Neural crest cell (in vitro differentiated cells): Measurements from ENCODE around the gene BRD8. TPM values are rescaled to one million over a fixed set of nuclear protein-coding genes. Genes with fewer than 3 reads are reported as not detected.

Experiments used
- DNase-seq: peaks from one replicate; pipeline ENCODE4 v3.0.0; 2021; ENCODE audit warnings: low read depth, mixed read lengths, low spot score
- H3K27ac Mint-ChIP-seq: one replicate; pipeline ENCODE4 v1.8.0; 2021; ENCODE audit warnings: mild to moderate bottlenecking, mixed read lengths; ENCODE audit not compliant: unreplicated experiment
- H3K27me3 Mint-ChIP-seq: 2 replicates; pipeline ENCODE4 v1.8.0; 2021; ENCODE audit warnings: low read depth, mild to moderate bottlenecking, mixed read lengths
- H3K36me3 Mint-ChIP-seq: 2 replicates; pipeline ENCODE4 v1.8.0; 2021; ENCODE audit warnings: low read depth, mild to moderate bottlenecking, mixed read lengths
- H3K4me1 Mint-ChIP-seq: 2 replicates; pipeline ENCODE4 v1.8.0; 2021; ENCODE audit warnings: mixed read lengths
- H3K4me3 Mint-ChIP-seq: one replicate; pipeline ENCODE4 v1.8.0; 2021; ENCODE audit warnings: mild to moderate bottlenecking, mixed read lengths
- H3K9me3 Mint-ChIP-seq: 2 replicates; pipeline ENCODE4 v1.8.0; 2021; ENCODE audit warnings: mixed read lengths
- total RNA-seq: library from RNA; stranded (reverse); gene quantifications from 2 replicates; pipeline ENCODE4 v1.2.1, GENCODE V29; 2021
- TF ChIP-seq, protein P1 (sequence below): fragments of 200-600 bp; sonication (generic); conservative IDR thresholded peaks from 2 replicates; pipeline ENCODE4 v1.5.0; 2021; ENCODE audit warnings: antibody characterized with exemption, mild to moderate bottlenecking

Gene BRD8
- total RNA-seq, 1 donor from 2014 or later, result 101 TPM

DNA sequence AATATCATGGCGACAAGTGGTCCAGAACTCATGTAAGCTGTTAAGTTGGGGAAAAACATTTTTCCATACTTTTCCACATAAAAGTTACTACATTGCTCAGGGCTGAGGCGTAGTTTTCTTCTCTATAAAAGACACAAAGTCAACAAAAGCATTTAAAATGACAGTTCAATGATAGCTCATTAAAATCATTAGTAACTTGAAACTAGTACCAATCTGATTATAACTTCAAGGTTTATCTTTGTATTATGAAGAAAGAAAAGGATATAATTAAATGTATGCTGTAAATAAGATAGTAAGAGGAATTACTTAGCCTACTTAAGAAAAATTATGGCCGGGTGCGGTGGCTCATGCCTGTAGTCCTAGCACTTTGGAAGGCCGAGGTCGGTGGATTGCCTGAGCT, 49.1 kb downstream of the BRD8 start:
- no peaks in the 10 kb centered on the region for H3K36me3 Mint-ChIP-seq
- H3K27me3 Mint-ChIP-seq, result no peaks in the 10 kb centered on the region
- TF ChIP-seq, protein P1, sequence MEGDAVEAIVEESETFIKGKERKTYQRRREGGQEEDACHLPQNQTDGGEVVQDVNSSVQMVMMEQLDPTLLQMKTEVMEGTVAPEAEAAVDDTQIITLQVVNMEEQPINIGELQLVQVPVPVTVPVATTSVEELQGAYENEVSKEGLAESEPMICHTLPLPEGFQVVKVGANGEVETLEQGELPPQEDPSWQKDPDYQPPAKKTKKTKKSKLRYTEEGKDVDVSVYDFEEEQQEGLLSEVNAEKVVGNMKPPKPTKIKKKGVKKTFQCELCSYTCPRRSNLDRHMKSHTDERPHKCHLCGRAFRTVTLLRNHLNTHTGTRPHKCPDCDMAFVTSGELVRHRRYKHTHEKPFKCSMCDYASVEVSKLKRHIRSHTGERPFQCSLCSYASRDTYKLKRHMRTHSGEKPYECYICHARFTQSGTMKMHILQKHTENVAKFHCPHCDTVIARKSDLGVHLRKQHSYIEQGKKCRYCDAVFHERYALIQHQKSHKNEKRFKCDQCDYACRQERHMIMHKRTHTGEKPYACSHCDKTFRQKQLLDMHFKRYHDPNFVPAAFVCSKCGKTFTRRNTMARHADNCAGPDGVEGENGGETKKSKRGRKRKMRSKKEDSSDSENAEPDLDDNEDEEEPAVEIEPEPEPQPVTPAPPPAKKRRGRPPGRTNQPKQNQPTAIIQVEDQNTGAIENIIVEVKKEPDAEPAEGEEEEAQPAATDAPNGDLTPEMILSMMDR, result no peak
- no peaks in the 10 kb centered on the region for H3K4me1 Mint-ChIP-seq
- H3K27ac Mint-ChIP-seq, result no peak overlapping the region
- no peak for DNase-seq
- no peak overlapping the region for H3K4me3 Mint-ChIP-seq
- no peaks in the 10 kb centered on the region for H3K9me3 Mint-ChIP-seq

DNA sequence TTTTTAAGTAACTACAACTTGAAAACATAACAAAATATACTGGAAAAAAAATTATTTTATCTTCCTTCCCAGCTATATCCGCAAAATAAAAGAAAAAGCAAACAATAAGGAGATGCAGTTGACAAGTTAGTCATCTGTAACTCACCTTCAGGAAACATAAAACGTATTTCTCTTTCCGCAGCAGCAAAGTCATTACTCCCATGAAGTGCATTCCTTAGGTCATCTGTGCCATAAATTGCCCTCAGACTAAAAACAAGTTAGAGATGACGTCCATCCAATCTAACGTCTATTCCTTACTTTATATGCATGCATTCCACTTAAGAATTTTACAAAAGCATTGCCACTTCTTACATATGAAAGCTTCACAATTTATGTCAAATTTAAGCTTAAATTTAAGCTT, 50.1 kb downstream of the BRD8 start:
- TF ChIP-seq, protein P1, result no peak
- no peak for DNase-seq
- H3K36me3 Mint-ChIP-seq, result no peaks in the 10 kb centered on the region
- no peaks in the 10 kb centered on the region for H3K9me3 Mint-ChIP-seq
- H3K27ac Mint-ChIP-seq, result no peak overlapping the region
- no peak overlapping the region for H3K4me3 Mint-ChIP-seq
- H3K4me1 Mint-ChIP-seq, result no peaks in the 10 kb centered on the region
- H3K27me3 Mint-ChIP-seq, result no peaks in the 10 kb centered on the region

- H3K9me3 Mint-ChIP-seq, result no peaks in the 10 kb centered on the region
- DNase-seq, result no peak
- H3K27me3 Mint-ChIP-seq, result peaks cover 5% of the 10 kb centered on the region
- TF ChIP-seq, protein P1, result no peak
- H3K27ac Mint-ChIP-seq, result no peak overlapping the region
- no peak overlapping the region for H3K4me3 Mint-ChIP-seq
- H3K36me3 Mint-ChIP-seq, result no peaks in the 10 kb centered on the region
- H3K4me1 Mint-ChIP-seq, result peaks cover 7% of the 10 kb centered on the region
Observed at GRCh38 chr5:138115254-138115653, 63.2 kb downstream of the BRD8 start.

DNA sequence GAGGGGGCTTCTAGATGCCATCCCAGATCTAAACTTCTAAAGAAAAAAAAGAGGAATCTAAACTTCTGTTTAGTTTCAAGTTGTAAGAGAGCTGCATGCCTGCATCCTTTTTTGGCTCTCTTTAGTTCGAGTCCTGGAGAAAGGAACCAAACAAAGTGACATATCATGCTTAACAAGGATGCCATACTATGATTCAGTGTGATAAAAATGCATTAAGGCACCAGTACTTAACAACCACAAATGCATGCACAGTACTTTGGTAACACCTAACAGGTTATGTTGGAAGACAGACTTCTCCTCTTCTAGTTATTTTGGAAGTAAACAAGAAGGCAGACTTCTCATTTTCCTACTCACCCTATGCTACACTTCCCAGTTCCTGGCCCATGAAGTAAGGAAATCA, 66.5 kb downstream of the BRD8 start:
- DNase-seq, result no peak
- peaks cover 7% of the 10 kb centered on the region for H3K27me3 Mint-ChIP-seq
- H3K27ac Mint-ChIP-seq, result no peak overlapping the region
- H3K36me3 Mint-ChIP-seq, result no peaks in the 10 kb centered on the region
- TF ChIP-seq, protein P1, result no peak
- H3K4me3 Mint-ChIP-seq, result no peak overlapping the region
- H3K9me3 Mint-ChIP-seq, result no peaks in the 10 kb centered on the region
- peaks cover 11% of the 10 kb centered on the region for H3K4me1 Mint-ChIP-seq

GRCh38 chr5:138111181-138111580, 67.2 kb downstream of the BRD8 start:
- DNase-seq, result no peak
- H3K4me1 Mint-ChIP-seq, result peaks cover 11% of the 10 kb centered on the region
- H3K27ac Mint-ChIP-seq, result no peak overlapping the region
- peaks cover 7% of the 10 kb centered on the region for H3K27me3 Mint-ChIP-seq
- no peaks in the 10 kb centered on the region for H3K9me3 Mint-ChIP-seq
- TF ChIP-seq, protein P1, result no peak
- H3K4me3 Mint-ChIP-seq, result no peak overlapping the region
- H3K36me3 Mint-ChIP-seq, result no peaks in the 10 kb centered on the region
